Metanephros (tissue), 2 donors: ENCODE data around the gene RALBP1. TPM values are rescaled to one million over a fixed set of nuclear protein-coding genes. Genes with fewer than 3 reads are reported as not detected.

Source experiments
- small RNA-seq: library from RNA; depleted of rRNA; stranded (forward); fragments of <200 nt; gene quantifications from one replicate; pipeline ENCODE3, GENCODE V24; 2014; ENCODE audit warnings: low replicate concordance
- total RNA-seq: library from RNA; depleted of rRNA; stranded (reverse); fragments of >200 nt; gene quantifications from one replicate; pipeline ENCODE4 v1.2.3, GENCODE V29; 2014

Gene RALBP1
- 71.2 TPM for total RNA-seq

DNA sequence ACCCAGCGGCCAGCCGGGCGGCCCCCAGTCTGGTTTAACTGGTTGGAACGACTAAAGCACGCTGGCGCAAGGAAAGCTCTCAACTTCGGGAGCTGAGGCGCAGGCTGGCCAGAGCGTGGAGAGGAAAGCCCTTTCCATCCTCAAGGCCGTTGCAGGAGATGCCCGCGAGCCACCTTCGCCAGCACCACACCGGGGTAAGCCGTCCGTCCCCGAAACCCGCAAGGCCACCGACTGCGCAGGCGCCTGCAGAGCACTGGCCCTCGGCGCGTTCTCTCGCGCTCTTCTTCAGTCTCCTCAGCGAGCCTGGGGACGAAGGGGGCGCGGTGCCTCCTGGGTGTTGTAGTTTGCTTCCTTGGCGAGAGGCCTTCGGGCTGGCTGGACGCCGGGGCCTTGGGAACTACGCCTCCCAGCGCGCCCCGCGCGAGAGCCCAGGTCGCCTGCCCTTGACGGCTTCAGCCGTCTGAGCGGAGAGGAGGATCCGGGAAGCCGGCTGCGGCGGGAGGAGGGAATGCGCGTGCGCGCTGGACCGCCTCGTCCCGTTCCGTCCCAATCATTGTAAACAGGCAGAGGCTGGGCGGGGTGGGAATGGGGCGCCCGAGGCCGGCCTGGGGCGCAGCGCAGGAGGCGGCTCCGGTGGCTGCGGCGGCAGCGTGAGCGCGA is at the start of gene RALBP1:
Gene RALBP1, plus strand, starts transcription at position 531 of the 660 bp plus-strand sequence. CDS start 37,533 bp downstream, outside the sequence.

Small RNA genes lying within 50 kb of the gene (small RNA-seq; reads per million reads assigned to genes)
- gene RNU2-27P = not detected

Other genes with a start within 250 kb of the RALBP1 start
- 73.7 TPM for gene TWSG1, start 140.7 kb upstream of the RALBP1 start, total RNA-seq
- gene PPP4R1, start 139.0 kb downstream of the RALBP1 start, total RNA-seq = 107 TPM
- 24.3 TPM for gene RAB31, start 232.8 kb downstream of the RALBP1 start, total RNA-seq